ENCODE data around the gene KLHL22. TPM values are rescaled to one million over a fixed set of nuclear protein-coding genes. Genes with fewer than 3 reads are reported as not detected.

The KLHL22 gene
- total RNA-seq, 1 donor = 36.9 TPM

GRCh38 chr22:20430101-20430719, 65.4 kb downstream of the KLHL22 start:
- no peak overlapping the region for H3K4me2 ChIP-seq (ENCODE audit: insufficient read depth, low read length)
- TF ChIP-seq CTCF (IDR thresholded peaks at IDR 0.05; ENCODE audit: extremely low read depth, low read depth, low read length) = no peak
- no peaks in the 10 kb centered on the region for H3K9me3 ChIP-seq (ENCODE audit: low read depth, low read length)
- H3K79me2 ChIP-seq (ENCODE audit: insufficient read depth, low read length) = peaks cover 52% of the 10 kb centered on the region
- H3K27ac ChIP-seq (ENCODE audit: low read depth, low read length) = no peak overlapping the region
- no peak overlapping the region for H2AFZ ChIP-seq (ENCODE audit: low read length)
- H3K27me3 ChIP-seq (ENCODE audit: insufficient read depth, low read length) = no peaks in the 10 kb centered on the region
- H3K4me3 ChIP-seq (ENCODE audit: insufficient read depth, low read length) = no peak overlapping the region
- H3K36me3 ChIP-seq (ENCODE audit: insufficient read depth, low read length) = peaks cover 29% of the 10 kb centered on the region
- DNase-seq (ENCODE audit: insufficient read length, low spot score, missing footprints) = peak; percentile 89
- H4K20me1 ChIP-seq (ENCODE audit: insufficient read depth, low read length) = peaks cover 71% of the 10 kb centered on the region
- peaks cover 5% of the 10 kb centered on the region for H3K4me1 ChIP-seq (ENCODE audit: insufficient read depth, low read length)

GRCh38 chr22:20429254-20430100, 66.1 kb downstream of the KLHL22 start:
- DNase-seq (ENCODE audit: insufficient read length, low spot score, missing footprints) = peak; percentile 87
- H3K4me3 ChIP-seq (ENCODE audit: insufficient read depth, low read length) = no peak overlapping the region
- H3K79me2 ChIP-seq (ENCODE audit: insufficient read depth, low read length) = peaks cover 45% of the 10 kb centered on the region
- H3K27ac ChIP-seq (ENCODE audit: low read depth, low read length) = no peak overlapping the region
- TF ChIP-seq CTCF (IDR thresholded peaks at IDR 0.05; ENCODE audit: extremely low read depth, low read depth, low read length) = no peak
- H3K4me2 ChIP-seq (ENCODE audit: insufficient read depth, low read length) = no peak overlapping the region
- H2AFZ ChIP-seq (ENCODE audit: low read length) = no peak overlapping the region
- no peaks in the 10 kb centered on the region for H3K9me3 ChIP-seq (ENCODE audit: low read depth, low read length)
- H3K4me1 ChIP-seq (ENCODE audit: insufficient read depth, low read length) = no peaks in the 10 kb centered on the region
- H4K20me1 ChIP-seq (ENCODE audit: insufficient read depth, low read length) = peaks cover 64% of the 10 kb centered on the region
- peaks cover 33% of the 10 kb centered on the region for H3K36me3 ChIP-seq (ENCODE audit: insufficient read depth, low read length)
- H3K27me3 ChIP-seq (ENCODE audit: insufficient read depth, low read length) = no peaks in the 10 kb centered on the region

GRCh38 chr22:20428496-20429253, 66.9 kb downstream of the KLHL22 start:
- Histone ChIP-seq H2AFZ (ENCODE audit: low read length) (no peak overlapping the region), H3K27ac (ENCODE audit: low read depth, low read length) (no peak overlapping the region), H3K9me3 (ENCODE audit: low read depth, low read length) (no peaks in the 10 kb centered on the region), H3K36me3 (ENCODE audit: insufficient read depth, low read length) (peaks cover 33% of the 10 kb centered on the region), H3K27me3 (ENCODE audit: insufficient read depth, low read length) (no peaks in the 10 kb centered on the region), H3K4me1 (ENCODE audit: insufficient read depth, low read length) (peaks cover under 1% of the 10 kb centered on the region), H4K20me1 (ENCODE audit: insufficient read depth, low read length) (peaks cover 58% of the 10 kb centered on the region), H3K79me2 (ENCODE audit: insufficient read depth, low read length) (peaks cover 37% of the 10 kb centered on the region), H3K4me2 (ENCODE audit: insufficient read depth, low read length) (no peak overlapping the region), H3K4me3 (ENCODE audit: insufficient read depth, low read length) (no peak overlapping the region)
- no peak for TF ChIP-seq CTCF (IDR thresholded peaks at IDR 0.05; ENCODE audit: extremely low read depth, low read depth, low read length)
- peak; percentile 87 for DNase-seq (ENCODE audit: insufficient read length, low spot score, missing footprints)
